GM19238 (cell line): ENCODE data around the gene RNLS.

ENCODE experiments used
- DNase-seq: peaks from one replicate; pipeline ENCODE4 v3.0.0; 2011; ENCODE audit warnings: low spot score; ENCODE audit not compliant: insufficient read length

RNLS gene

GRCh38 chr10:88582806-88583583 lies at the start of gene RNLS:
TSS of gene RNLS (minus strand) at chr10:88583318.
- DNase-seq: peak; percentile 40

GRCh38 chr10:88624840-88625239 lies 41.7 kb upstream of the RNLS start:
- no peak for DNase-seq

GRCh38 chr10:88623835-88624234 lies 40.7 kb upstream of the RNLS start:
- DNase-seq: no peak

GRCh38 chr10:88620441-88620840 lies 37.3 kb upstream of the RNLS start:
- no peak for DNase-seq

- DNase-seq: no peak
Measured at GRCh38 chr10:88618496-88618895, 35.4 kb upstream of the RNLS start.

- DNase-seq: no peak
Measured at GRCh38 chr10:88617772-88618300, 34.7 kb upstream of the RNLS start.

GRCh38 chr10:88616250-88616977 lies 33.3 kb upstream of the RNLS start:
- DNase-seq: no peak

GRCh38 chr10:88608780-88609179 lies 25.7 kb upstream of the RNLS start:
- DNase-seq: no peak

GRCh38 chr10:88608052-88608732 lies 25.1 kb upstream of the RNLS start:
- no peak for DNase-seq

GRCh38 chr10:88598055-88598454 lies 14.9 kb upstream of the RNLS start:
- peak; percentile 4 for DNase-seq

- no peak for DNase-seq
Measured at GRCh38 chr10:88594482-88594881, 11.4 kb upstream of the RNLS start.

GRCh38 chr10:88592906-88593305 lies 9.8 kb upstream of the RNLS start:
- DNase-seq: no peak

- no peak for DNase-seq
Measured at GRCh38 chr10:88592381-88592780, 9.3 kb upstream of the RNLS start.

- no peak for DNase-seq
Measured at GRCh38 chr10:88586462-88586861, 3.3 kb upstream of the RNLS start, which contains the start of gene LIPJ. TSS of gene LIPJ (plus strand) at chr10:88586762. CDS start at chr10:88590688, 3,926 bp downstream.

GRCh38 chr10:88583584-88583957 lies 453 bp upstream of the RNLS start:
- DNase-seq: no peak

GRCh38 chr10:88582411-88582805 lies 710 bp downstream of the RNLS start:
- DNase-seq: no peak

GRCh38 chr10:88565072-88565471 lies 18.0 kb downstream of the RNLS start:
- peak; percentile 5 for DNase-seq

GRCh38 chr10:88562152-88562551 lies 21.0 kb downstream of the RNLS start:
- no peak for DNase-seq

GRCh38 chr10:88557658-88558057 lies 25.5 kb downstream of the RNLS start:
- DNase-seq: no peak

- DNase-seq: no peak
Measured at GRCh38 chr10:88557256-88557655, 25.9 kb downstream of the RNLS start.

GRCh38 chr10:88555190-88555908 lies 27.8 kb downstream of the RNLS start:
- DNase-seq: no peak
